ENCODE results near the gene CANT1.

The CANT1 gene

DNA sequence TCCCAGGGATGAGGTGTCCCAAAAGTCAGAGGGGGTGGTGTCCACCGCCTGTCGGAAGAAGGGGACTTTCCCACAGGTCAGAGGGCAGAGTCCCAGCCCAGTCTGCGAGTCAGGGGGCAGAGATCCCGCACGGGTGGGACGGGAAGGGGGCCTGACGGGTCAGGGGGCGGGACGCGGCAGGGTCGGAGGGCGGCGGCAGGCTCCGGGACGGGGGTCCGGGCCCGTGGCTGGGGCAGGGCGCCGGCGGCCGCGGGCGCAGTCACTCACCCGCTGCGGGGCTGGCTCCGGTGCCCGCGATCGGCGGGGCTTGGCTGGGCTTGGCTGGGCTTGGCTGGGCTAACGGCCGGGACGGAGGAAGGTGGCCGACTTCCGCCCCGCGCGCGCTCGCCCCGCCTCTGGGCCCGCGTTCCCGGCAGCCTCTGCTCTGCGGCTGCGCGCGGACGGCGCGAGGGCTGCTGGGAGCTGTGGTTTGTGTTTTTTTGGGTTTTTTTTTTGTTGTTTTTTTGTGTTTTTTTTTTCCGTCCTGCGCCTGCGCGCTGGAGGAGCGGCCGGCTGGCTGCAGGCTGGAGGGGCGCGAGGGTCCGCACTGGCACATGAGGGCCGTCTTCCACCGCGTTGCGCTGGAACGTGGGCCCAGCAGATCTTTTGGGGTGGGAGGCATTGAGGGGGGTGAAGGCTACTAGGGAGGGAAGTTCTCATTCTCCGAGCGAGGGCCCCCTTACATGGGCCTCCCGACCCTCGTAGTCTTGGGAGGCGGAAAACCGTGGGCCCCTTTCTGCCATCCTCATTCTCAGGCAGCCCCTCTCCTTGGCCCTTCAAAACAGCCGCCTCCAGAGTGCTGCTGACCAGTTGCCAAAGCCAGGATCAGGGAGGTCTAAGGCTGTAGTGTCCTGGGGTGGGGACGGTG lies at the start of gene CANT1:
Gene CANT1, minus strand, starts transcription at position 368 of the 907 bp plus-strand sequence. CDS start 12,142 bp downstream, outside the sequence.
- peak; percentile 15 for DNase-seq

- no peak for DNase-seq
These were observed 48.3 kb upstream of the CANT1 start for GRCh38 chr17:79057737-79058385.

- DNase-seq, result no peak
These were observed 45.6 kb upstream of the CANT1 start for GRCh38 chr17:79055197-79055596.

DNA sequence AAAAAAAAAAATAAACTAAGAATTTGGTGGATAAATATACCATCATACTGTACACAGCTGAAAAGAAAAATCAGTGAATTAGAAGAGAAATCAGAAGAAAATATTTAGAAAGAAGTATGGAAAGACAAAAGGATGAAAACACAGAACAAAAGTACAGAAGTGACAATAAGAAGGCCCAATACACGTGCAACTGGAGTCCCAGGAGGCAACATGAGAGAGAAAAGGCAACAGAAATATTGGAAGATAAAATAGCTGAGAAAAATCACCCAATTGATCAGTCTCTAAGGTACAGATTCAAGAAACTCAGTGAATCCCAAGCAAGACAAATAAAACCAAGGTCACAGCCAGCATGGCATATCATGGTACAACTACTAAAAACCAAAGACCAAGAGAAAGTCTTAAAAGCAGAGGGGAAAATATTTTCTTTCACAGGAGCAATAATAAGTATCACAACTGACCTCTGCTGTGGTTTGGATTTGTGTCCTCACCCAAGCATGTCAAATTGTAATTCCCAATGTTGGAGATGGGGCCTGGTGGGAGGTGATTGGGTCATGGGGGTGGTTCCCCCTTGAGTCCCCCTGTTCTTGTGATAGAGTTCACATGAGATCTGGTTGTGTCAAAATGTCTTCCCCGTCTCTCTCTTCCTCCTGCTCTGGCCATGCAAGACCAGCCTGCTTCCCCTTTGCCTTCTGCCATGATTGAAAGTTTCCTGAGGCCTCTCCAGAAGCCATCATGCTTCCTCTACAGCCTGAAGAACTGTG lies 44.8 kb upstream of the CANT1 start:
- DNase-seq, result no peak

DNA sequence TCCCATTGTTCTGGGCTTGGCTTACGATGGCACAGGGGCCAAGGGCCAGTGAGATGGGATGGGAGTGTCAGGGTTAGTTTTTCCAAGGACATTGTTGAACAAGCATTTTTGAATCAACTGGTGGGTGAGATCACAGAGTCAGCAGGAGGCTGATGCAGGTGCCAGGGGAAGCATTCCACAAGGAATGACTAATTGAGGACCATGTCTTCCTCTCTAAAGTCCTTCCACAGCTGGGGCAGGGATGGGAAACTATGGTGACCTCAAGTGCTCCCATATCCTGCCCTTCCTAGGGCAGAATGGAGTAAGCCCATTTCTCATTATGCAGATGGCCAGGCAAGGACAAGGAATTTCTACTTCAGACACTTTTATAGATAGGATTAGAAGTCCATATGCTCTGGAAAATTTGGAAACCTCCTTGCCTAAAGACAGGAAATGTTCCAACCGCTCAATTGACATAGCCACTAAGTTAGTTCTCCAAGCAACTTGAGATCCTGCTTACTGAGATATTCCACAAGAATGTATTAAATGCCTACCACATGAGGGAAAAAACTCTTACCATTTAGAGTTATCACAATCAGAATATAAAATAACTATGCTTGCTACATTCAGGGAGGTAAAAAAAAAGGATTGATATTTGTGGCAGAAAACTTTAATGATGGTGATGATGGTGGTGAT lies 43.8 kb upstream of the CANT1 start:
- DNase-seq, result no peak

DNA sequence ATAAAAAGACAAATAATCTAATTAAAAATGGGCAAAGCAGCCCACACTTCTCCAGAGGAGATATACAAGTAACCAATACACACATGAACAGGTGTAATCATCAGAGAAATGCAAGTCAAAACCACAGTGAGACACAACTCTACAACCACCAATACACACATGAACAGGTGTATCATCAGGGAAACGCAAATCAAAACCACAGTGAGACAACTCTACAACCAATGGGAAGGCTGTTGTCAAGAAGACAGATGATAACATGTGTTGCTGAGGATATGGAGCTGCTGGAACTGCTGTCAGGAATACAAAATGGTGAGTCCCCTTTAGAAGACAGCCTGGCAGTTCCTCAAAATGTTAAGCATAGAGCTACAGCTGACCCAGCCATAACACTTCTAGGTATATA lies 42.6 kb upstream of the CANT1 start:
- no peak for DNase-seq

- no peak for DNase-seq
These were observed 41.7 kb upstream of the CANT1 start for GRCh38 chr17:79051306-79051705.

DNA sequence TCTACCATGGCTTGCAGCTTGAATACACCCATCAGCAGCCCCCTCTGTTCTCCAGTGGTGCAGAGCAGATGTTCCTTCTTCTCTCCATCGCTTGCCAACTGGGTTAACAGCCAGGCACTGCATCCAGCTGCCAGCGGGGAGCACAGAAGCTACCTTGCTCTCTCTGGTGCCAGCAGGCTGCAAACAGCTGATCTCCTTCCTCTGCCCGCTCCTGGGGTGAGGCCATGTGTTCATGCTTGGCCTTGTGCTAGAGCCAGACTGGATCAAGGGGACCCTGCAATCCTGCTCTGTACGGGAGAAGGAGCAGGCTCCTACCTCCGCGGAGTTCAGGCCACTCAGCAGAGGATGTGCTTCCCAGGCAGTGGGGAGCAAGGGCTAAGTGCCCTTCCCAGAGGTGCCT lies 41.0 kb upstream of the CANT1 start:
- no peak for DNase-seq

- no peak for DNase-seq
These were observed 40.3 kb upstream of the CANT1 start for GRCh38 chr17:79049821-79050220.

DNA sequence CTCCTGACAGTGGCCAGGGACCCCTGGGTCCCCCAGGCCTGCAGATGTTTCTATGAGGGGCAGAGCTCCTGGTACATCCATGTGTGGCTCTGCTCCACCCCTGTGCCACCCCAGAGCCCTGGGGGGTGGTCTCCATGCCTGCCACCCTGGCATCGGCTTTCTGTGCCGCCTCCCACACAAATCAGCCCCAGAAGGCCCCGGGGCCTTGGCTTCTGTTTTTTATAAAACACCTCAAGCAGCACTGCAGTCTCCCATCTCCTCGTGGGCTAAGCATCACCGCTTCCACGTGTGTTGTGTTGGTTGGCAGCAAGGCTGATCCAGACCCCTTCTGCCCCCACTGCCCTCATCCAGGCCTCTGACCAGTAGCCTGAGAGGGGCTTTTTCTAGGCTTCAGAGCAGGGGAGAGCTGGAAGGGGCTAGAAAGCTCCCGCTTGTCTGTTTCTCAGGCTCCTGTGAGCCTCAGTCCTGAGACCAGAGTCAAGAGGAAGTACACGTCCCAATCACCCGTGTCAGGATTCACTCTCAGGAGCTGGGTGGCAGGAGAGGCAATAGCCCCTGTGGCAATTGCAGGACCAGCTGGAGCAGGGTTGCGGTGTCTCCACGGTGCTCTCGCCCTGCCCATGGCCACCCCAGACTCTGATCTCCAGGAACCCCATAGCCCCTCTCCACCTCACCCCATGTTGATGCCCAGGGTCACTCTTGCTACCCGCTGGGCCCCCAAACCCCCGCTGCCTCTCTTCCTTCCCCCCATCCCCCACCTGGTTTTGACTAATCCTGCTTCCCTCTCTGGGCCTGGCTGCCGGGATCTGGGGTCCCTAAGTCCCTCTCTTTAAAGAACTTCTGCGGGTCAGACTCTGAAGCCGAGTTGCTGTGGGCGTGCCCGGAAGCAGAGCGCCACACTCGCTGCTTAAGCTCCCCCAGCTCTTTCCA lies 39.5 kb upstream of the CANT1 start:
- DNase-seq, result no peak

DNA sequence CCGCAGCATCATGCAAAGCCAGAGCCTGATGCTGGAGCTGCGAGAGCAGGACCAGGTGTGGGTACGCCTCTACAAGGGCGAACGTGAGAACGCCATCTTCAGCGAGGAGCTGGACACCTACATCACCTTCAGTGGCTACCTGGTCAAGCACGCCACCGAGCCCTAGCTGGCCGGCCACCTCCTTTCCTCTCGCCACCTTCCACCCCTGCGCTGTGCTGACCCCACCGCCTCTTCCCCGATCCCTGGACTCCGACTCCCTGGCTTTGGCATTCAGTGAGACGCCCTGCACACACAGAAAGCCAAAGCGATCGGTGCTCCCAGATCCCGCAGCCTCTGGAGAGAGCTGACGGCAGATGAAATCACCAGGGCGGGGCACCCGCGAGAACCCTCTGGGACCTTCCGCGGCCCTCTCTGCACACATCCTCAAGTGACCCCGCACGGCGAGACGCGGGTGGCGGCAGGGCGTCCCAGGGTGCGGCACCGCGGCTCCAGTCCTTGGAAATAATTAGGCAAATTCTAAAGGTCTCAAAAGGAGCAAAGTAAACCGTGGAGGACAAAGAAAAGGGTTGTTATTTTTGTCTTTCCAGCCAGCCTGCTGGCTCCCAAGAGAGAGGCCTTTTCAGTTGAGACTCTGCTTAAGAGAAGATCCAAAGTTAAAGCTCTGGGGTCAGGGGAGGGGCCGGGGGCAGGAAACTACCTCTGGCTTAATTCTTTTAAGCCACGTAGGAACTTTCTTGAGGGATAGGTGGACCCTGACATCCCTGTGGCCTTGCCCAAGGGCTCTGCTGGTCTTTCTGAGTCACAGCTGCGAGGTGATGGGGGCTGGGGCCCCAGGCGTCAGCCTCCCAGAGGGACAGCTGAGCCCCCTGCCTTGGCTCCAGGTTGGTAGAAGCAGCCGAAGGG lies 38.6 kb upstream of the CANT1 start:
- DNase-seq, result no peak

- DNase-seq, result no peak
These were observed 37.8 kb upstream of the CANT1 start for GRCh38 chr17:79047291-79047920.

DNA sequence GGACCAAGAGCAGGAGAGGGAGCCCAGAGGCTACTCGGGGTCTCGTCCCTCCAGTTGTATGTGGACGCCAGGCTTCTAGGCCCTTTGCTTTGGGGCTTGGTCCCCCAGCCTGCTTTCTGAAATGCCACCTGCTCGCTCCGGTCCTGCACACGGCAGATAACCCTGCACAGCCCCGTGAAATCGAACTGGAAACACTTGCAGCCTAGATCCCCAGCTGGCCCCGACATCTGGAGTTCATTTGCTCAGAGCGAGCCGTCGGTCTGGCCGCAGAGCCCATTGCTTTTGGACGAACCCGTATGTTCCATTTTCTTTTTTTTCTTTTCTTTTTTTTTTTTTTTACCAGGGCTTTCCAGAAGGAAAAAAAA lies 37.3 kb upstream of the CANT1 start:
- DNase-seq, result no peak

- no peak for DNase-seq
These were observed 36.8 kb upstream of the CANT1 start for GRCh38 chr17:79046197-79046915.

- no peak for DNase-seq
These were observed 36.3 kb upstream of the CANT1 start for GRCh38 chr17:79045842-79046196.

- no peak for DNase-seq
These were observed 35.6 kb upstream of the CANT1 start for GRCh38 chr17:79045001-79045729.

DNA sequence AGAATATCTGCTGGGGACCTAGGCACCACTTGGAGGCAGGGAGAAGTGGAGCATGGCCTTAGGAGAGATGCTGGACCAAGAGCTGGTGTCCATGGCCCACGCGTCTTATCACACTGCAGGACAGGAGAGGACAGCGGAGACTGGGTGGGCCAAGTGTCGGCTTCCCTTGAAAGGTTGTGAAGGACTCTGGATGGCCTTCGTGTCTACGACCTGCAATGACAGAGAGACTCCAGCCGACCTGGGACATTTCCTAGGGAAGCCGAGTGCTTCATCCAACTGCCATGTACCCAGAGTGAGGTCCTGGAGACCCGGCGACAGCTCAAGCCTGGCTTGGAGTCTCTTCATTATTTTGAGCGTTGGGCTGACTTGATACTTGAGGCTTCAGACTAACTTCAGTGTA lies 34.9 kb upstream of the CANT1 start:
- DNase-seq, result no peak

DNA sequence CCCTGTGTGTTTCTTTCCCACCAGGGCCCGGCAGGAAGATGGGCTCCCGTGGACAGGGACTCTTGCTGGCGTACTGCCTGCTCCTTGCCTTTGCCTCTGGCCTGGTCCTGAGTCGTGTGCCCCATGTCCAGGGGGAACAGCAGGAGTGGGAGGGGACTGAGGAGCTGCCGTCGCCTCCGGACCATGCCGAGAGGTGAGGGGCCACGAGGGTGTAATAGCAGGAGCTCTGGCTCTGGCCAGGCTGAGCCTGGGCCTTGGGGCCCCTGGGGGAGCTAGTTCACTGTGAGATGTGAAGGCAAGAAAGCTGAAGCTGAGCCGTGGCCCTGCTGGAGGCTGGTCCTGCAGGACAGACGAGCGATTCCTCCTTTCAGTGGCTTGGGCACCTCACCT lies 34.4 kb upstream of the CANT1 start:
- no peak for DNase-seq
